Tibial artery (tissue), 4 donors: ENCODE data around the gene DBN1.
A peak's percentile ranks its signal among the peaks of the same experiment; 100 is the strongest.

ENCODE experiments used
- DNase-seq, 2 donors: peaks; one replicate each; pipeline ENCODE4 v3.0.0-alpha.2; 2019
- H3K27ac ChIP-seq, 2 donors: fragments of 200-600 bp; sonication (generic) in 1 of 2; 1 replicate in 1 of 2; 2 replicates in 1 of 2; pipeline ENCODE4 v1.5.1; 2018 to 2019; ENCODE audit warnings: mild to moderate bottlenecking in 1 of 2
- H3K27me3 ChIP-seq, 2 donors: fragments of 200-600 bp; sonication (generic) in 1 of 2; one replicate each; pipeline versions ENCODE4 v1.5.1 to v1.6.0; 2016 to 2019
- H3K36me3 ChIP-seq, 3 donors: fragments of 200-600 bp; sonication (generic) in 2 of 3; one replicate each; pipeline ENCODE4 v1.5.1; 2016 to 2019; ENCODE audit warnings: mild to moderate bottlenecking in 2 of 3
- H3K4me1 ChIP-seq, 4 donors: fragments of 200-600 bp; sonication (generic) in 2 of 4; 1 replicate in 3 of 4; 2 replicates in 1 of 4; pipeline ENCODE4 v1.5.1; 2016 to 2019
- H3K4me3 ChIP-seq, 2 donors: fragments of 200-600 bp; sonication (generic) in 1 of 2; 1 replicate in 1 of 2; 2 replicates in 1 of 2; pipeline ENCODE4 v1.5.1; 2018 to 2019; ENCODE audit warnings: mild to moderate bottlenecking in 2 of 2
- H3K9me3 ChIP-seq, 3 donors: fragments of 200-600 bp; sonication (generic) in 1 of 3; one replicate each; pipeline ENCODE4 v1.5.1; 2016 to 2019
- CTCF ChIP-seq, 2 experiments: fragments of 200-600 bp in 1 of 2; fragments of 450-650 bp in 1 of 2; IDR thresholded peaks; one replicate each; pipeline ENCODE4 v1.5.1; 2017 to 2019; ENCODE audit warnings: antibody characterized with exemption in 2 of 2, mild to moderate bottlenecking in 1 of 2, moderate library complexity in 1 of 2
- intact Hi-C: fragments of 100-400 bp; cut with DNase I; formaldehyde crosslinking; loops from one replicate; pipeline ENCODE4 v1.15.0; 2023; ENCODE audit warnings: low total_unique reads

Gene DBN1

GRCh38 chr5:177462021-177462670 is 11.3 kb downstream of the DBN1 start:
- no peak overlapping the region for H3K27ac ChIP-seq
- H3K9me3 ChIP-seq: no peaks in the 10 kb centered on the region
- intact Hi-C loops: no loop called here
- H3K4me3 ChIP-seq: no peak overlapping the region
- no peak for TF ChIP-seq CTCF (IDR thresholded peaks at IDR 0.05)
- H3K36me3 ChIP-seq: peaks cover 22 to 57% (median 51%) of the 10 kb centered on the region in 3 donors
- H3K27me3 ChIP-seq: no peaks in the 10 kb centered on the region
- no peak for DNase-seq
- H3K4me1 ChIP-seq: peaks cover 0 to 8% (median 3%) of the 10 kb centered on the region in 4 donors

GRCh38 chr5:177459819-177460628 is 13.4 kb downstream of the DBN1 start:
- Histone ChIP-seq H3K36me3 (peaks cover 5 to 36% (median 31%) of the 10 kb centered on the region in 3 donors), H3K4me3 (no peak overlapping the region), H3K4me1 (peaks cover 0 to 28% (median 20%) of the 10 kb centered on the region in 4 donors), H3K27me3 (no peaks in the 10 kb centered on the region), H3K9me3 (no peaks in the 10 kb centered on the region), H3K27ac (no peak overlapping the region)
- TF ChIP-seq CTCF (IDR thresholded peaks at IDR 0.05): no peak
- no peak for DNase-seq
- intact Hi-C loops: no loop called here

GRCh38 chr5:177459357-177459756 is 14.1 kb downstream of the DBN1 start:
- H3K4me3 ChIP-seq: no peak overlapping the region
- no peak for TF ChIP-seq CTCF (IDR thresholded peaks at IDR 0.05)
- peaks cover 0 to 34% (median 25%) of the 10 kb centered on the region in 4 donors for H3K4me1 ChIP-seq
- H3K9me3 ChIP-seq: no peaks in the 10 kb centered on the region
- no peak for DNase-seq
- intact Hi-C loops: no loop called here
- peaks cover 0 to 33% (median 30%) of the 10 kb centered on the region in 3 donors for H3K36me3 ChIP-seq
- H3K27ac ChIP-seq: no peak overlapping the region
- no peaks in the 10 kb centered on the region for H3K27me3 ChIP-seq

GRCh38 chr5:177458912-177459350 is 14.5 kb downstream of the DBN1 start:
- DNase-seq: no peak
- no peaks in the 10 kb centered on the region for H3K9me3 ChIP-seq
- no peak for TF ChIP-seq CTCF (IDR thresholded peaks at IDR 0.05)
- intact Hi-C loops: no loop called here
- no peaks in the 10 kb centered on the region for H3K27me3 ChIP-seq
- H3K4me1 ChIP-seq: peaks cover 0 to 38% (median 29%) of the 10 kb centered on the region in 4 donors
- H3K4me3 ChIP-seq: no peak overlapping the region
- no peak overlapping the region for H3K27ac ChIP-seq
- peaks cover 0 to 33% (median 30%) of the 10 kb centered on the region in 3 donors for H3K36me3 ChIP-seq

GRCh38 chr5:177457852-177458681 is 15.4 kb downstream of the DBN1 start:
- TF ChIP-seq CTCF (IDR thresholded peaks at IDR 0.05): no peak
- intact Hi-C loops: loop anchor here (2.0 kb wide), 1 partner anchor 35 kb away; no protein-coding TSS in a partner anchor
- H3K4me3 ChIP-seq: no peak overlapping the region
- H3K36me3 ChIP-seq: peaks cover 0 to 33% (median 30%) of the 10 kb centered on the region in 3 donors
- DNase-seq: no peak
- peak overlapping the region; percentile 62 to 79 for H3K27ac ChIP-seq
- peaks cover 0 to 45% (median 31%) of the 10 kb centered on the region in 4 donors for H3K4me1 ChIP-seq
- no peaks in the 10 kb centered on the region for H3K9me3 ChIP-seq
- peaks cover 0 to under 1% of the 10 kb centered on the region in 2 donors for H3K27me3 ChIP-seq
